Measurements from ENCODE around the gene ACOX3.

ACOX3 gene

GRCh38 chr4:8364848-8365350 is 75.6 kb downstream of the ACOX3 start:
- no peak overlapping the region for H3K9ac ChIP-seq (ENCODE audit: low read depth, low read length)
- H3K4me1 ChIP-seq (ENCODE audit: insufficient read depth, low read length): no peaks in the 10 kb centered on the region
- peaks cover 2% of the 10 kb centered on the region; the same call in 1 of the 2 replicates for H3K27me3 ChIP-seq (ENCODE audit: insufficient read depth, low read length)
- no peak overlapping the region for H3K4me3 ChIP-seq (ENCODE audit: low read length)
- no peak overlapping the region for H3K27ac ChIP-seq (ENCODE audit: low read length)
- H3K36me3 ChIP-seq (ENCODE audit: insufficient read depth, low read depth, low read length): no peaks in the 10 kb centered on the region
- H3K9me3 ChIP-seq (ENCODE audit: insufficient read depth, low read depth, low read length): peaks cover 15% of the 10 kb centered on the region

- peaks cover under 1% of the 10 kb centered on the region; the same call in 1 of the 2 replicates for H3K4me1 ChIP-seq (ENCODE audit: insufficient read depth, low read length)
- H3K4me3 ChIP-seq (ENCODE audit: low read length): no peak overlapping the region
- H3K9me3 ChIP-seq (ENCODE audit: insufficient read depth, low read depth, low read length): peaks cover 15% of the 10 kb centered on the region
- no peaks in the 10 kb centered on the region for H3K36me3 ChIP-seq (ENCODE audit: insufficient read depth, low read depth, low read length)
- H3K9ac ChIP-seq (ENCODE audit: low read depth, low read length): no peak overlapping the region
- no peak overlapping the region for H3K27ac ChIP-seq (ENCODE audit: low read length)
- peaks cover 9% of the 10 kb centered on the region; the same call in 1 of the 2 replicates for H3K27me3 ChIP-seq (ENCODE audit: insufficient read depth, low read length)
Measured at GRCh38 chr4:8364141-8364540, 76.4 kb downstream of the ACOX3 start.

- H3K9ac ChIP-seq (ENCODE audit: low read depth, low read length): no peak overlapping the region
- H3K9me3 ChIP-seq (ENCODE audit: insufficient read depth, low read depth, low read length): peaks cover 15% of the 10 kb centered on the region
- no peak overlapping the region for H3K4me3 ChIP-seq (ENCODE audit: low read length)
- no peaks in the 10 kb centered on the region for H3K36me3 ChIP-seq (ENCODE audit: insufficient read depth, low read depth, low read length)
- peaks cover 10% of the 10 kb centered on the region; the same call in 1 of the 2 replicates for H3K27me3 ChIP-seq (ENCODE audit: insufficient read depth, low read length)
- peaks cover 14% of the 10 kb centered on the region; the same call in 1 of the 2 replicates for H3K4me1 ChIP-seq (ENCODE audit: insufficient read depth, low read length)
- H3K27ac ChIP-seq (ENCODE audit: low read length): no peak overlapping the region
Measured at GRCh38 chr4:8362483-8362882, 78.0 kb downstream of the ACOX3 start.

GRCh38 chr4:8359193-8359592 is 81.3 kb downstream of the ACOX3 start:
- no peak overlapping the region for H3K27ac ChIP-seq (ENCODE audit: low read length)

GRCh38 chr4:8356856-8357255 is 83.7 kb downstream of the ACOX3 start:
- Histone ChIP-seq H3K36me3 (ENCODE audit: insufficient read depth, low read depth, low read length) (no peaks in the 10 kb centered on the region), H3K4me3 (ENCODE audit: low read length) (no peak overlapping the region), H3K4me1 (ENCODE audit: insufficient read depth, low read length) (peaks cover 30% of the 10 kb centered on the region), H3K27ac (ENCODE audit: low read length) (peak overlapping the region; percentile 60), H3K9ac (ENCODE audit: low read depth, low read length) (peak overlapping the region; percentile 68; the same call in 1 of the 2 replicates), H3K9me3 (ENCODE audit: insufficient read depth, low read depth, low read length) (peaks cover 5% of the 10 kb centered on the region; the same call in 1 of the 2 replicates), H3K27me3 (ENCODE audit: insufficient read depth, low read length) (peaks cover 20% of the 10 kb centered on the region; the same call in 1 of the 2 replicates)

More at GRCh38 chr4:8359193-8359592, 81.3 kb downstream of the ACOX3 start:
- peaks cover 26% of the 10 kb centered on the region for H3K4me1 ChIP-seq (ENCODE audit: insufficient read depth, low read length)
- H3K27me3 ChIP-seq (ENCODE audit: insufficient read depth, low read length): peaks cover 20% of the 10 kb centered on the region; the same call in 1 of the 2 replicates
- H3K9ac ChIP-seq (ENCODE audit: low read depth, low read length): no peak overlapping the region
- H3K36me3 ChIP-seq (ENCODE audit: insufficient read depth, low read depth, low read length): no peaks in the 10 kb centered on the region
- H3K9me3 ChIP-seq (ENCODE audit: insufficient read depth, low read depth, low read length): peaks cover 15% of the 10 kb centered on the region
- H3K4me3 ChIP-seq (ENCODE audit: low read length): no peak overlapping the region

- H3K36me3 ChIP-seq (ENCODE audit: insufficient read depth, low read depth, low read length): no peaks in the 10 kb centered on the region
- H3K27me3 ChIP-seq (ENCODE audit: insufficient read depth, low read length): peaks cover 20% of the 10 kb centered on the region; the same call in 1 of the 2 replicates
- H3K4me1 ChIP-seq (ENCODE audit: insufficient read depth, low read length): peaks cover 33% of the 10 kb centered on the region
- no peaks in the 10 kb centered on the region for H3K9me3 ChIP-seq (ENCODE audit: insufficient read depth, low read depth, low read length)
- H3K9ac ChIP-seq (ENCODE audit: low read depth, low read length): no peak overlapping the region
- H3K4me3 ChIP-seq (ENCODE audit: low read length): no peak overlapping the region
- no peak overlapping the region for H3K27ac ChIP-seq (ENCODE audit: low read length)
Measured at GRCh38 chr4:8355864-8356565, 84.5 kb downstream of the ACOX3 start.

- Histone ChIP-seq H3K27ac (ENCODE audit: low read length) (no peak overlapping the region), H3K9ac (ENCODE audit: low read depth, low read length) (no peak overlapping the region), H3K4me1 (ENCODE audit: insufficient read depth, low read length) (peaks cover 33% of the 10 kb centered on the region), H3K36me3 (ENCODE audit: insufficient read depth, low read depth, low read length) (no peaks in the 10 kb centered on the region), H3K4me3 (ENCODE audit: low read length) (no peak overlapping the region), H3K27me3 (ENCODE audit: insufficient read depth, low read length) (peaks cover 20% of the 10 kb centered on the region; the same call in 1 of the 2 replicates), H3K9me3 (ENCODE audit: insufficient read depth, low read depth, low read length) (no peaks in the 10 kb centered on the region)
Measured at GRCh38 chr4:8355306-8355705, 85.2 kb downstream of the ACOX3 start.

GRCh38 chr4:8353912-8354453 is 86.5 kb downstream of the ACOX3 start:
- peaks cover 30% of the 10 kb centered on the region for H3K4me1 ChIP-seq (ENCODE audit: insufficient read depth, low read length)

GRCh38 chr4:8353158-8353669 is 87.3 kb downstream of the ACOX3 start:
- no peak overlapping the region for H3K9ac ChIP-seq (ENCODE audit: low read depth, low read length)
- peaks cover 23% of the 10 kb centered on the region for H3K4me1 ChIP-seq (ENCODE audit: insufficient read depth, low read length)
- peaks cover 10% of the 10 kb centered on the region; the same call in 1 of the 2 replicates for H3K27me3 ChIP-seq (ENCODE audit: insufficient read depth, low read length)
- no peaks in the 10 kb centered on the region for H3K9me3 ChIP-seq (ENCODE audit: insufficient read depth, low read depth, low read length)
- H3K27ac ChIP-seq (ENCODE audit: low read length): no peak overlapping the region
- H3K4me3 ChIP-seq (ENCODE audit: low read length): no peak overlapping the region
- H3K36me3 ChIP-seq (ENCODE audit: insufficient read depth, low read depth, low read length): no peaks in the 10 kb centered on the region

More at GRCh38 chr4:8353912-8354453, 86.5 kb downstream of the ACOX3 start:
- Histone ChIP-seq H3K4me3 (ENCODE audit: low read length) (no peak overlapping the region), H3K9ac (ENCODE audit: low read depth, low read length) (no peak overlapping the region), H3K36me3 (ENCODE audit: insufficient read depth, low read depth, low read length) (no peaks in the 10 kb centered on the region), H3K27me3 (ENCODE audit: insufficient read depth, low read length) (peaks cover 10% of the 10 kb centered on the region; the same call in 1 of the 2 replicates), H3K27ac (ENCODE audit: low read length) (no peak overlapping the region), H3K9me3 (ENCODE audit: insufficient read depth, low read depth, low read length) (no peaks in the 10 kb centered on the region)

GRCh38 chr4:8352368-8353157 is 88.0 kb downstream of the ACOX3 start:
- Histone ChIP-seq H3K9ac (ENCODE audit: low read depth, low read length) (no peak overlapping the region), H3K27ac (ENCODE audit: low read length) (no peak overlapping the region), H3K36me3 (ENCODE audit: insufficient read depth, low read depth, low read length) (no peaks in the 10 kb centered on the region), H3K4me3 (ENCODE audit: low read length) (no peak overlapping the region), H3K4me1 (ENCODE audit: insufficient read depth, low read length) (peaks cover 20% of the 10 kb centered on the region), H3K9me3 (ENCODE audit: insufficient read depth, low read depth, low read length) (no peaks in the 10 kb centered on the region), H3K27me3 (ENCODE audit: insufficient read depth, low read length) (peaks cover 10% of the 10 kb centered on the region; the same call in 1 of the 2 replicates)

- Histone ChIP-seq H3K27ac (ENCODE audit: low read length) (no peak overlapping the region), H3K4me3 (ENCODE audit: low read length) (no peak overlapping the region)
Measured at GRCh38 chr4:8351931-8352367, 88.6 kb downstream of the ACOX3 start.

More at GRCh38 chr4:8351931-8352367, 88.6 kb downstream of the ACOX3 start:
- no peaks in the 10 kb centered on the region for H3K9me3 ChIP-seq (ENCODE audit: insufficient read depth, low read depth, low read length)
- H3K27me3 ChIP-seq (ENCODE audit: insufficient read depth, low read length): peaks cover 10% of the 10 kb centered on the region; the same call in 1 of the 2 replicates
- H3K4me1 ChIP-seq (ENCODE audit: insufficient read depth, low read length): peaks cover 14% of the 10 kb centered on the region
- H3K9ac ChIP-seq (ENCODE audit: low read depth, low read length): no peak overlapping the region
- H3K36me3 ChIP-seq (ENCODE audit: insufficient read depth, low read depth, low read length): no peaks in the 10 kb centered on the region

All from iPS-20b (cell line).